GM19397 (cell line): ENCODE results near the gene RPL23.

Experiments
- ATAC-seq: cut with Tn5 transposase; IDR thresholded peaks from one replicate; pipeline ENCODE4 v1.9.1; 2021; ENCODE audit warnings: mild to moderate bottlenecking, moderate library complexity; ENCODE audit not compliant: unreplicated experiment

RPL23 gene

DNA sequence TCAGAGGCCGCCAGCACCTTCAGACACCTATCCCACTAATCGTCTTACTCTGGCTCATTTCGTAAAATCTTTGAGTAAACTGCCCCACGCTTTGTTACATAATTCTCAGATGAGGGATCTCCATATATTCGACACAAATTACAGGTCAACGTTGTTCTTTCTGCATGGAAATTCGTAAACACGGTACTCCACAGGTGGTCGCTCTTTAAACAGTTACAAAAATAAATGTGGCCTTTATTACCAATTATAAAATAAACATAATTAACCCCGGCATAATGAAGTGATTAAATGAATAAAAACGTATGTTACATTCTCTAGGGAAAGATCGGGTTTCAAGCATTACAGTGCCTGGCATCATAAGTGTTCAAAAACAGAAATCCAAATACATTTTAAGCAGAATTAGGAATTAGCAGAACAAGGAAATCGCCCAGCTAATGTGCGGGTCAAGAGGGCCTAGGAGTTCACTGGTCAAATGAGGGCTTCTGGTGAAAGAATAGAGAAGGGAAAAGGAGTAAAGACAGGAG is 53.2 kb downstream of the RPL23 start:
- ATAC-seq: no peak

DNA sequence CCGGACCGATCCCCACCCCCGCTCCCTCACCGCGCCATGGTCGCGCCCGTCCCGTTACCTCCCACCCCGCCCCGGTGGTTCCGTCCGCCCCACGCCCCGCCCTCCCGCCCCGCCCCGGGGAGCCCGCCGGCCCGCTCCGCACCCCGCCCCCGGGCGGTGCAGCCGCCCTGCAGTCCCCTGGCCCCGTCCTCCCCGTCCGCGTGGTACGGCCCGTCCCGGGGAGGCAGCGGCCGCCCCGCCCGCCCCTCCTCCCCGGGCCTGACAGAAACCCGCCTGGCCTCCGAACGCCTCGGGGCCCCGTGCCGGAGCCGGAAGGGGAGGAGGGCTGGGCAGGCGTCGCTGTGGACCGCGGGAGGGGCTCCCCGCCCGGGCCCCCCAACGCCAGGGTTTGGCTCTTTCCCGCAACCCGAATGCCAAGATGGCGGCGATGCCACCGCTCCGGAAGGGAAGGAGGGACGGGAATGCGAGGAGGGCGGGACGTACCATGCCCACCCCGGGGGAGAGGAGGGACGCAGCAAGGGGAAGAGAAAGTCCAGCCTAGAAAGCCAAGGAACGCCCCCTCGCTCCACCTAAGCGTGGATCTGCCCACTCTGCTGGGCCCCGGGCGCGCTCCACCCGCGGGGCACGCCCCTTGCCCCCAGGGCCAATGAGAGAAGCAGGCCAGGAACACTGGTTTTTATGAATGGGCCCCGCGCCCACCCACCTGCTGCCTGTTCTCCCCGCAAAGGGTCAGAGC is 53.9 kb downstream of the RPL23 start, which contains the start of gene PIP4K2B:
Gene PIP4K2B, minus strand, starts transcription at position 56 of the 736 bp plus-strand sequence. CDS start 132 bp downstream, outside the sequence.
- peak; percentile 75 for ATAC-seq

DNA sequence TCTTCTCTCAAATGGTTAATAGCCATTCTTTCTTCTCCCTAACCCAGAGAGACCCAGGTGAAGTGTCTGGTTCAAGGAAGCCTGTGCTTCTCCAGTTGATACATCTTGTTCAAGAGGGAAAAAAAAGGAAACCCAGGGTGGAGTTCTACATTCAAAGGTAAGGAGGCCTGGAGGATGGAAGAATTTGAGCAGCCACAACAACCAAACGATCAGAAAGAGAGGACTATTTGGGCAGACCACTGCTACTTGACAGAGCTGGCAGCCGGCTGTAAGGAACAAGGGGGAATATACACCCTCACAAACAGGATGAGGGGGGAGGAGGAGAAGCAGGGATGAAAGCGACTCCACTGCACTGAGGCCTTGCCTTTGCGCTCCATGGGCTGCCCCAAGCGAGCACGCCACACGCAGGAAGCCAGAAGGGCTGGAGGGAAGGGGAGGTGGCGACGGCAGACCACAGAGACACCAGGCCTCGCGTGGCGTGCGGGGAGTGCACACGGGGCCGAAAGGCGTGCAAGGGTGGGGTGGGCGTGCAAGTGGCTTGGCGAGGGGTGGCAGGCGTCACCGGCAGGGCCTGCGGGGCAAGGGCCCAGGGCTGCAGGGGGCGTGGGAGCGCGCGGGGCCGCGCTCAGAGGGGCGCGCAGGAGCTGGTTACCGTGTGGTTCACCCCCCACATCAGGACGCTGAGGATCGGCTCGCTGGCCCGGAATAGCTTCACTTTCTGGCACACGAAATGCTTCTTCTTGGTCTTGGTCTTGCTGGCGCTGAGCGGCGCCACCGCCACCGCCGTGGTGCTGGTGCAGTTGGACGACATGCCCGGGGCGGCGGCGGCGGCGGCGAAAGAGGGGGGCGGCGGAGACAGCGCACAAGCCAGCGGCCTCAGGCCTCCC is 54.7 kb downstream of the RPL23 start:
- peak; percentile 21 for ATAC-seq
